NCI-H1105 treated with DMSO at 0.1 percent for 48 hours (cell line): ENCODE measurements around the gene CCDC154.
A peak's percentile ranks its signal among the peaks of the same experiment; 100 is the strongest.
"Not testable (repeated sequence)": the region's sequence is repeated elsewhere in the genome, so short reads cannot be mapped to it uniquely, and the experiment has no call there.

Source experiments
- DNase-seq: peaks from one replicate; lab custom pipeline; 2025; lab: John Stamatoyannopoulos, UW

Gene CCDC154, protein sequence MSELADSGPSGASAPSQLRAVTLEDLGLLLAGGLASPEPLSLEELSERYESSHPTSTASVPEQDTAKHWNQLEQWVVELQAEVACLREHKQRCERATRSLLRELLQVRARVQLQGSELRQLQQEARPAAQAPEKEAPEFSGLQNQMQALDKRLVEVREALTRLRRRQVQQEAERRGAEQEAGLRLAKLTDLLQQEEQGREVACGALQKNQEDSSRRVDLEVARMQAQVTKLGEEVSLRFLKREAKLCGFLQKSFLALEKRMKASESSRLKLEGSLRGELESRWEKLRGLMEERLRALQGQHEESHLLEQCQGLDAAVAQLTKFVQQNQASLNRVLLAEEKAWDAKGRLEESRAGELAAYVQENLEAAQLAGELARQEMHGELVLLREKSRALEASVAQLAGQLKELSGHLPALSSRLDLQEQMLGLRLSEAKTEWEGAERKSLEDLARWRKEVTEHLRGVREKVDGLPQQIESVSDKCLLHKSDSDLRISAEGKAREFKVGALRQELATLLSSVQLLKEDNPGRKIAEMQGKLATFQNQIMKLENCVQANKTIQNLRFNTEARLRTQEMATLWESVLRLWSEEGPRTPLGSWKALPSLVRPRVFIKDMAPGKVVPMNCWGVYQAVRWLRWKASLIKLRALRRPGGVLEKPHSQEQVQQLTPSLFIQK

DNA sequence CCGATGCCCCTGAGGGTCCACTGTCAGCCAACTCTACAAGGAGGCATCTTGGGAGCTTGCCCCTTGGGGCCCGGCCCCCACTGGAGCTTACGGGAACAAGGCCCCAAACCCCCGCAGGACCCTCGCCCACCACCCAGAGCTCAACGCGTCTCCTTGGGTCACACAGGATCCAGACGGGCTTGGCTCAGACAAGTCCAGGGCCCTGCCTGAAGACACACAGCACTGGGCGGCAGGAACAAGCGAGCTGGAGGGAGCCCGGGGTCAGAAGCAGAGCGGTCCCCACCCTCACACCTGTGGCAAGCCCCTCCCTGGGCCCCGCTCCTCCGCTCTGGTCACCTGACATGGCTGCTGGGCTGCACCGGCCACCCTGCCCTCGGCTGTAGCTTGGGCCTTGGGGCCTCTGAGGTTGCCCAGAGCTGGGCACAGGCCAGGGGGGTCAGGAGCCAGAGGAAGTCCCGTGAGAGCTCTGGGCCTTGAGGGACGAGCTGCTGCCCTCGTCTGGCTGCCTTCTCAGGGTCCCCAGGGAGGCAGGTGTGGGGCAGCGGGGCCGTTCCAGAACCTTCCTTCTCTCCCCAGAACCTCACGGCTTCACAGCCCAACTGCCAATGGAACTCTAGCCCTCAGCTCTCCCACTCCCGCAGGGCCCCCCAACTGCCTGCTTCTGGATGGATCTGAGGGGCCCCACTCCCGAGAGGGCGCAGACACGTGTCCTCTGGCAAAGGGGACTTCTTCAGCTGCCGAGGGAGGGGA is at the start of gene CCDC154:
Gene CCDC154, minus strand, starts transcription at position 577 of the 750 bp plus-strand sequence. Its CDS starts 234 bp downstream, at position 343.
- no peak for DNase-seq

DNA sequence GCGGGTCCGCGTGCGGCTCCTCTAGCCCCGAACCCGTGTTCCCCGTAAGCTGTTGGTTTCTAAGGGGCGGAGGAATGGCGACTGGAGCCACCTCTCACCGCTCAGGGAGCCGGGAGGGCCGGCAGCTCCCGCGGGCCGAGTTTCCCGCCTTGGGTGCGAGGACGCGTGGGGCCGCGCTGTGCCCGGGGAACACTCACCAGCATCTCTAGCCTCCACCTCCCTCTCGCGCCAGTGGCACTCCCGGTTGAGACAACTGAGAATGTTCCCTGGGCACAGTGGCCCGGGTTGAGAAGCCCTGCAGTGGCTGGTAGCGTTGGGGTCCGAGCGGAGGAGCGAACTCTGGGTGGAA is 49.4 kb upstream of the CCDC154 start:
- DNase-seq: no peak

DNA sequence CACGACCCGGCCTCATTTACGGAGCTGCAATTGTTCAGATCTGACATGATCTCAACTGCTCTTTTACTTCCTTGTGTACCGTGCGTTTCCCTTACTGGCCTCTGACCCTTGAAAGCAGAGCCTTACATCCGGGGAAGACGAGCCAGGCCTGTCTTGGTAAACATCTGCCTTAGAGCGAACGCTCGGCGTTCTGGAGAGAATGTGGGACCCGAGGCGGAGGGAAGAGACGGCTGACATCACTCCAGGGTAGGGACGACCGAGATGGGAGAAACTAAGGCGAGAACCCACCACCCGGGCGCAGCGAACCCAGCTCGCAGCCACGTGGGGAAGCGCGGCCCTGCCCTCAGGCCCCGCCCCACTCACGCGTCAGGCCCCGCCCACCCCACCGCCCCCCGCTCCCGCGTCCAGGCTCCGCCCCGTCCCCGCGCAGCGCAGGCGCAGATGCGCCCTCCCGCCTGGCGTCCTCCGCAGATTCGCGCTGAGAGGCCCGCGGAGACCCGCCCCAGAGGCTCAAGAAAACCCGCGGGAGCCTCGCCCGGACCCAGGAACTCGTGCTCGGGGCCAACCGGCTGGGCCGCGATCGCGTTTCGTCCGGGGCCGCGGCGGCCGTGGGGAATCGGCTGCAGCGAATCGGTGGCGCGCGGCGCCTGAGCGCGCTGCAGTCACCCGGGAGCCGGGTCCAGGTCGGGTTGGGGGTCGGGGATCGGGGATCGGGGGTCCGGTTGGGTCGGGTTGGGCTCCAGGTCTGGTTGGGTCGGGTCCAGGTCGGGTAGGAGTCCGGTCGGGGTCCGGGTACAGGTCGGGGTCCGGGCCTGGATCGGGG is 48.8 kb upstream of the CCDC154 start, which contains the start of gene TELO2:
Gene TELO2, plus strand, starts transcription at position 438 of the 823 bp plus-strand sequence. CDS start 922 bp downstream, outside the sequence.
- DNase-seq: peak; percentile 25

DNA sequence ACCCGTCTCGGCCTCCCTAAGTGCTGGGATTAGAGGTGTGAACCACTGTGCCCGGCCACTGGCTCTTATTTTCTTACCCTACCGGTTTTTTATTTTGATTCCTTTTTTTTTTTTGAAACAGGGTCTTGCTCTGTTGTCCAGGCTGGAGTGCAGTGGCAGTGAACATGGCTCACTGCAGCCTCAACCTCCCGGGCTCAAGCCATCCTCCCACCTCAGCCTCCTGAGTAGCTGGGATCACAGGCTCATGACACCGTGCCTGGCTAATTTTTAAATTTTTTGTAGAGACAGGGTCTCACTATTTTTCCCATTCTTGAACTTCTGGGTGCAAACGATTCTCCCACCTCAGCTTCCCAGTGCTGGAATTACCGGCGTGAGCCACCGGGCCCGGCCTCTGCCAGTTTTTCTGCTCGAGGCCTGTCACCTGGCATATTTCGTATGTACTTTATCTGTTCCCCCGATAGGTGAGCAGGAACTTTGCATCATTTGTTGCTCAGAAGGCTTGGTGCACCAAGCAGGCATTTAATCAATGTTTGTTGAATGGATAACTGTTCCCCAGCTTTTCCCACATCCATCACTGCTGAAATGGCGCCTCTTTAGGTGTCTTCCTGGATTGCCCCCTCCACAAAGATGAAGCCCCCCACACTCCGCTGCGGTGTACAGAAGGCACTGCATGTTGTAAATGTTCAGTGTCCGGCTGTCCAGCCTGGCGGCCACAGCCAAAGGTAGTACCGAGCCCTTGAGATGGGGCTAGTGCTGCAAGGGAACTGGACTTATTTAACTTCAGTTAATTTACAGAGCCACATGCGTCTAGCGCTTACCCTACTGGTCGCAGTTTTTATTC is 47.9 kb upstream of the CCDC154 start:
- no peak for DNase-seq

DNA sequence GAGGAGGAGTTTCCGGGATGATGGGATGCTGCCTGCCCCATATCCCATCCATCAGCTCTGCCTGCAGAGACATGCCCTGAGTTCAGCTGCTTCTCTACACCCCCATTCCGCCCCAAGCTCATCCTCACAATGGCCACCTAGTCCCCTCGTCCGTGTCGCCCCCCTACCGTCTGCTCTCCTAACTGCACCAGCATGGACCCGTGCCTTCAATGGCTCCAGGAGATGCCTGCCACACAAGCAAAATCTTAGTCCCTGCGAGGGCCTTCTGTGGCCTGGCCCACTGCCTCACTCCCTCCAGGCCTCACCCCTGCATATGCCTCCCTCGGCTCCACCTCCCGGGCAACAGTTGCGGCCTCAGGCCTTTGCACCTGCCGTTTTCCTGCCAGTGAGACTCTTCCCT is 47.0 kb upstream of the CCDC154 start:
- DNase-seq: no peak

DNA sequence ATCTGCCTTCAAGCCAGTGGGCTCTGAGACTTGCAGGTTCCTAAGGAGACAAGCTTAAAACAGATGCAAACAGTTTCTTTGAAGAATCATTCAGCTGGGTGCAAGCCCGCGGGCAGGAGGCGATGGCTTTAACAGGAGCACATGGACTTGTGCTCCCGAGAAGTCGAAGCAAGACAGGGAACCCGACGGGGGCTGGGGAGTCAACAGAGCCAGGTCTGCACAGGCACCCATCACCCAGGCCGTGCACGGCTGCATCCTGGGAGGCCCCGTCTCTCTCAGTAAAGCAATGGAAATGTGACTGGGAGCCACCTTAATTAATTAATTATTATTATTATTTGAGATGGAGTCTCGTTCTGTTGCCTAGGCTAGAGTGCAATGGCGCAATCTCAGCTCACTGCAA is 44.7 kb upstream of the CCDC154 start:
- DNase-seq: no peak

DNA sequence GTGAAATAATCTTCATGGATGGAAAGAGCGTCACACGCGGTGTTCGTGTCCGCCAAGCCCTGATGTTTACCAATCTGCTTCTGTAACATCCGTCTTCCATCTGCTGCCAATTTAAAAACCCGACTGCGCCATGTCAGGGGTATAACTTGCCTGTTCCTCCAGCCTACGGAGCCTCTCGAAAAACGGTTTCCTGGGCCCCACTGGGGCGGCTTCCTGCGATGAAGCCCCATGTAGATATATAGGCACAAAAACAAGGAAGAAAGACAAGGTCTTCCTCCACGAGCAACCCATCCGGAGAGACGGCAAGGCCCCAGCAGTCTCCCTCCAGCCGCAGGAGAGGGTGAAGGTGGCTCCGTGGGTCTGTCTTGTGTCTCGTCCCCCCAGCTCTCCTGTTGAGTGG is 44.3 kb upstream of the CCDC154 start, which contains the start of gene PTX4:
Gene PTX4, minus strand, starts transcription at position 326 of the 400 bp plus-strand sequence. Its CDS starts 35 bp downstream, at position 291.
- no peak for DNase-seq

DNA sequence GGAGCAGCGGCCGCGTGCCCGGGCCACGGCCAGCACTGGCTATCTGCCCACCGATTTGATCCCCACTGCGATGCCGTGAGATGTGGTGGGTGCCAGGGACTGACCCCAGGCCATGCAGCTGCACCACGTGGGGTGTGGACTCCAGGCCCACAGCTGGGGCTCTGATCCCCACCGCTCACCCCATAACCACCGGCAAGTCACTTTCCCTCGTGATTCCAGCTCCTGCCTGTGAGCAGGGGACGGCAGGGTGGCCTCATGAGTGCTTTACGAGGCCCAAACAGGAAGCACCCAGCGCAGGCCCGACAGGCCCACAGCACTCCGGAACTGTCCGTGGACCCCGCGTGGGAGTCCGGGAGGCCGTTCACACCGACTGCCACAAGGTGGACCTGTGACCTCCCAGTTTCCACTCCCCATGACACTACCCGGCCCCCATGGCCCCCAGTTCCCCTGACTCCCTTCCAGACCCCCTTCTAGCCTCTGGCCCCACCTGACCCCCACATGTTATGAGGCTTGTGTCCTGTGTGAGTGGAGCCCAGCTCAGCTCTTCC is 43.8 kb upstream of the CCDC154 start:
- no peak for DNase-seq

DNA sequence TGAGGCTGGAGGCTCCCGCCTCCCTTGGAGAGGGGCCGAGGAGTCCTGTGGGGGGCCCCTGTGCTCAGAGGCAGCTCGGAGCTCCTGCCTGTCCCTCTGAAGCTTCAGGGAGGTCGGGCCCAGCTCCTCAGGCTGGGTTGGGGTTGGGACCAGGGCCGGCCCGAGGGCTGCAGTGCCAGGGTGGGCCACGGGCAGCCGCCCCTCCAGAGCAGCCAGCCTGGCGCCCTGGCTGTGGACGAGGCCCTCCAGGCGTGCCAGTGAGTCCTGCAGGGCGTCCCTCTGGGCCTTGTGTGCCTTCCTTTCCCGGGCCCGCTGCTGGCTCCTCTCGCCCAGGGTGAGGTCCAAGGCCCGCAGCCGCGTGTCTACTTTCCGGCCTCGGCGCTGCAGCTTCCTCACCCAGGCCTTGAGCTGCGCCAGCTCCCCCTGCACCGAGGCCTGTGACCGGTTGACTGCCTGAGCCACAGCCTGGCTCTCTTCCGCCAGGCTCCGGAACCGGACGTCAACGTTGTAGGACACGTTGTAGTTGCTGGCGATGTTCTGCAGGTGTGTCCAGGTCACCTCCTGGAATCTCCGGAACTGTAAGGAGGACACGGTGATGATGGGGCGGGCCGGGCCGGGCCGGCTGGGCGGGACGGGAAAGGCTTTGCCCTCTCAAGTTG is 43.2 kb upstream of the CCDC154 start:
- DNase-seq: no peak

DNA sequence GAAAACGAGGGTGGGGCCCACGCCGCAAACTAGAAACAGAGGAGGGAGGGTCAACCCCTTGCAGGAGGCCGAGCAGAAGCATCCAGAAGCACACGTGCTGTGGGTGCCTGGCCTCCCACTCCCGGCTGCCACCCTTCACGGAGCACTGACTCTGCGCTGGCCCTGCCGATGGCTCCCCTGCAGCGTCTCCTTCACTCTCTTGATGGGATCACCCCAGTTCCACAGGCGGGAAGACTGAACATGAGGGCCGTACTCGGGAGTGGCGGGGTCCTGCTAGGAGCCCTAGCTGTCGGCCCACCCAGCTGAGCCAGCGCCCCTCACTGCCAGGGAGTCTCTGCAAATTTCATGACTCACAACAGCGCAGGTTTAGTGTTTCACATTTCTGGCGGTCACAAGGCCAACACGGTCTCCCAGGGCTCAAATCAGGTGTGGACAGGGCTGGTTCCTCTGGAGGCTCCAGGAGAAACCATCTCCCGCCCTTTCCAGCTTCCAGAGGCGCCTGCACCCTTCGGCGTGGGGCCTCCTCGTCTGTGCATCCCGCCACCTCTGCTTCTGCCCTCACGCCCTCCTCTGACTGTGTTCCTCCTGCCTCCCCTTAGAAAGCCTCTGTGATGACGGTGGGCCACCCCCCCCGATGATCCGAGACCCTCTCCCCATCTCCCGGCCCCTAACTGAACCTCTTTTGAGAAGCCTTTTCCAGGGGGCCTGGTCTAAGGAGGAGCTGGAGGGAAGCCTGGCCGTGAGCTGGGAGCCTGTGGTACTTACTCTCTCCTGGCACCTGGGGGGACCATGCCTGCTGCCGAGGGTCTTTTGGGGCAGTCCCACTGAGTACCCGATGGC is 42.4 kb upstream of the CCDC154 start:
- DNase-seq: no peak

DNA sequence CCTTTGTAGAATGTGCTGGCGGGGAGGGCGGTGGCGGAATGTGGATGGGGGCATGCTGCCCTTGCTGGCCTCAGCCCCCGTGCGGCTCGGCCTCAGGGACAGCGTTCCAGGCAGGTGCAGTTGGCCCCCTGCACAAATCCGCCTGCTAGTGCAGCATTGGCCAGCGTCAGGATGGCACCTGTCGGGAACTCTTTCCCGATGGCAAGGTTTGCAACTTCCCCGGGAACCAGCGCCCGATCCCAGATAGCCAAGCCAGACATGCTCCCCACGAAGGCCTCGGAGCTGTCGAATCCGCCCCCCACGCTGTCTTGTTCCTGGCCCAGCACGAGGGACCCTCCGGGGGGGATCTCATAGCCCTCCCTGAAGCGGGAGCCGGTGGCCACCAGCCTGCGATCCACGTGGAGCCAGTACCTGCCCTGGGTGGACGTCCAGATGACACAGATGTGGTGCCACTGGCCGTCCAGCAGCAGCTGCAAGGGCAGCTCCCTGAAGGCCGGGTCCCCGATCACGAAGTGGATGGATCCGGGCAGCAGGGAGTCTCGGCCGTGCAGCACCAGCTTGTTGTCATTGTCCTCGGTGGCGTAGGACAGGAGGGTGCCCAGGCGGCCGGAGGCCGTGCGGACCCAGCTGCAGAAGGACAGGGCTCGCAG is 41.6 kb upstream of the CCDC154 start:
- no peak for DNase-seq

DNA sequence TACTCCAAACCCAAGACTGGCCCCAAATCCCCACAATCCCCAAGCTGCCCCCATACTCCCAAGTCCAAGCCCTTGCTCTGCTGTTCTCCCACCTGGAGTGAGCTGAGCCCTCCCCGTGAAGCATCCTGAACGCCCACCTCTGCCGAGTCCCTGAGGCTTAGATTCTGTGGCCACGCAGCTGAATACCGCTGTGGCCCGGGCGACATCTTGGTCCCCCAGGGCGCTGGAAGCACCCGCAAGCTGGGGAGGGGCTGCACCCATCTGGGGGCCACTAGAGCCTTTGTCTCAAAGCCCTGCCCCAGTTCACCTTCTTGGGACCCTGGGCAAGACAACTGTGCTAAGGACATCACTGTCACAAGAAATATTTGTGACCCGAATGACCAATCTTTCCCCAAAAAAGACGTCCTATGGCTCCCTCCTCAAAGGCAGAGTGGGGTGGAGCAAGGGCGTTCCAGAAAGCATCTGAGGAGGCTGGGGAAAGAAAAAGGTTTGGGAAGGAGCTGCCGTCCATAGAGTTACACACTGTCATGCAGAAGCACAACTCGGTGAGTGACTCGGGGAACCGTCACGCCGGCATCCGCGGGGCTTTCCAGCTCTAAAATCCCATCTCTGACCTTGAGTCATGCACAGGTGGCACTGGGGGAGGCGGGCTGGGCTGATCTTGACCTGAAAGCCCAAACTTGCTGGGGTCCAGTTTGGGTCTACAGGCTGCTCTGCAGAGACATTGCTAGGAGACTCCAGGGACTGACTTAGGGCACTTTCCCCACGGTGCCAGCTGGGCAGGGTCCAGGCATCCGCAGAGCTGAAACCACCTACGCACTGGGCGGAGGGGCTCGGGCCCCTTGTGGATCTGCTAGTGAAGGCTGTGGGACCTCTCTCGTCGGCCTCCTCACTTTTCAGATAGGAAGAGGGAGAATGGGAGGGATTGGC is 37.8 kb upstream of the CCDC154 start:
- no peak for DNase-seq

DNA sequence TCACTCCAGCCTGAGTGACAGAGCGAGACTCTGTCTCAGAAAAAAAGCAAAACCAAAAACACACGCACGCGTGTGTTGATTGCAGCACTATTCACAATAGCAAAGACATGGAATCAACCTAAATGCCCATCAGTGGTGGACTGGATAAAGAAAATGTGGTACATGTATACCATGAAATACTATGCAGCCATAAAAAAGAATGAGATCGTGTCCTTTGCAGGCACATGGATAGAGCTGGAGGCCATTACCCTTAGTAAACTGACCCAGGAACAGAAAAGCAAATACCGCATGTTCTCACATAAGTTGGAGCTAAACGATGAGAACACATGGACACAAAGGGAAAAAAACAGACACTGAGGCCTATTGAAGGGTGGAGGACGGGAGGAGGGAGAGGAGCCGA is 34.6 kb upstream of the CCDC154 start:
- DNase-seq: not testable (repeated sequence)

DNA sequence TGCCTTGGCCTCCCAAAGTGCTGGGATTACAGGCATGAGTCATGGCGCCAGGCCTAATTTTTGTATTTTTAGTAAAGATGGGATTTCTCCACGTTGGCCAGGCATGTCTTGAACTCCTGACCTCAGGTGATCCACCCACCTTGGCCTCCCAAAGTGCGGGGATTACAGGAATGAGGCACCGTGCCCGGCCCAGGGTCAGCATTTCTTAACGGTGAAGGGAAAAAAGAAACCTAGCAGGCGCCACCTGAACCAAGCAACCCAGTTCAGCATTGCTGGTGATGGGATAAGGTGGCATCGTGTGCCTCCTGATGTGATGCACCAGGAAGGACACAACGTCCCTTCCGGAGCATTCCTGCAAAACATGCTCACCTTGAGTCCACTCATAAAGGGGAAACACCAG is 32.7 kb upstream of the CCDC154 start:
- no peak for DNase-seq

DNA sequence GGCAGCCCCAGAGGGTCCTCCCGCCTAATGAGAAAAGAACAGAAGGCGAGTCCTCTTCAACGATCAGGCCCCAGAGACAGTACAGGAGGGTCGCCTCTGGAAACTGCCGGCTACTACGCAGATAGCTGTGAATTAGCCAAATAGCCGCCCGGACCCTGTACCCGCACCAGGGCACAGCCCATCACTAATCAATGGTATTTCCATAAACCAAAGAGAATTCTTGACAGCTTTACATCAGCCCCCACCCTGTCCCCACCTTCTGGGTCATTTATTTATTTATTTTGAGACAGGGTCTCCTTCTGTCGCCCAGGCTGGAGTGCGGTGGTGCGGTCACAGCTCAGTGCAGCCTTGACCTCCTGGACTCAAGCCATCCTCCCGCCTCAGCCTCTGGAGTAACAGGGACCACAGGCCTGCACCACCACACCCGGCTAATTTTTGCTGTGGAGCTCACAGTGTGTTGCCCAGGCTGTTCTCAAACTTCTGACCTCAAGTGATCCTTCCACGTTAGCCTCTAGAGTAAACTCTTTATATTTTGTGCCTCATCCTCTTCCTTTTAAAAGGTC is 31.3 kb upstream of the CCDC154 start:
- no peak for DNase-seq

DNA sequence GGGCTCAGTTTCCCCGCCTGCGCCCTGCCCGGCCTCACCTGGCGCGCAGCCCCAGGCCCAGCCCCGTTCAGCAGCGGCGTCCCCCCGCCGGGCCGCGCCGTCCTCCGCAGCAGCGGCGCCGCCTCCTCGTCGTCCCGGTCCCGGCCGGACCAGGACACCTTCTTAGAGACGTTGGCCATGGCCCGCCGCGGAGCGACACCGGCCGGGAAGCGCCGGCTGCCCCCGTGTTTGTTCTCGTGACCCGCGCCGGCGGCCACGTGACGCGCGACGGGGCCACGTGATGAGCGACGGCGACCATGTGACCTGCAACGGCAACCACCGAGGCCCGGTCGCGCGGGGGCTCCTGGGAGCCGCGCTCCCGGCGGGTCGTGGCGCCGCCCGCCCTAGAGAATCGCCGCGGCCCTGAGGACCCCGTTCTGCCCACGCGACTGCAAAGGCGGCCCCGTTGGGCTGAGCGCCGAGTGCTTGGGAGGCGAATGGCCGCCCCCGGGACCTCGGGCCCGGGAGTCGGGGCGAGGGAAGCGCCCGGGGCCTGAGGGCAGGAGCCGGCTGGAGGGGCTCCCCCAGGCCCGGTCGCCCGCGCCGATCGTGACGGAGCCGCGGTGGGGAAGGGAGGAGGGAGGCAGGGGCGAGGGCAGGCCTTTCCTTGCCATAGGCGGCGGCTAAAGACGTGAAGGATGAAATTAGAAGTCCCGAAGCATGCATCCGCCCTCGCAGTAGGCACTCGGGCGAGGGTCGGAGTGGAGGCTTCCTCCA is 30.6 kb upstream of the CCDC154 start, which contains the start of gene CLCN7:
Gene CLCN7, minus strand, starts transcription at position 233 of the 756 bp plus-strand sequence. Its CDS starts 54 bp downstream, at position 179.
- DNase-seq: peak; percentile 32
